GM18867 (cell line): ENCODE measurements around the gene CCDC183.
"Not testable (repeated sequence)": the region's sequence is repeated elsewhere in the genome, so short reads cannot be mapped to it uniquely, and the experiment has no call there.

Experiments
- ATAC-seq: cut with Tn5 transposase; IDR thresholded peaks from one replicate; pipeline ENCODE4 v1.9.1; 2021; ENCODE audit warnings: mild to moderate bottlenecking, moderate library complexity; ENCODE audit not compliant: unreplicated experiment

Gene CCDC183

DNA sequence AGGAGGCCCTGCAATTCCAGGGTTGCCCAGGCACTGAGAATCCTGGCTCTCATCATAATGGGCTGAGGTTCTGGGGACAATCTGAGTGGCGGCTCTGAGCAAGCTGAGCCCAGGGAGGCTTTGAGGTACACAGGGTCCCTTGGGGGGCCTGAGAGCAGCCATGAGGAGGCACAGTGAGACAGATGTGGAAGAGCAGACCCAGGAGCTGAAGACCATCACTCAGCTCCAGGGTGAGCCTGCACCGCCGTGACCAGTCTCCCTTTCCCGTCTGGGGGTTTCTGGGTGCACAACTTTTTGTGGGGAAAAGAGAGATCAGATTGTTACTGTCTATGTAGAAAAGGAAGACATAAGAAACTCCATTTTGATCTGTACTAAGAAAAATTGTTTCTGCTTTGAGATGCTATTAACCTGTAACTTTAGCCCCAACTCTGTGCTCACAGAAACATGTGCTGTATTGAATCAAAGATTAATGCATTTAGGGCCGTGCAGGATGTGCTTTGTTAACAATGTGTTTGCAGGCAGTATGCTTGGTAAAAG, at the start of gene CCDC183:
CCDC183 (plus strand) TSS at position 101 of the 537 bp plus-strand sequence; CDS start at position 161, 60 bp downstream.
- no peak for ATAC-seq

DNA sequence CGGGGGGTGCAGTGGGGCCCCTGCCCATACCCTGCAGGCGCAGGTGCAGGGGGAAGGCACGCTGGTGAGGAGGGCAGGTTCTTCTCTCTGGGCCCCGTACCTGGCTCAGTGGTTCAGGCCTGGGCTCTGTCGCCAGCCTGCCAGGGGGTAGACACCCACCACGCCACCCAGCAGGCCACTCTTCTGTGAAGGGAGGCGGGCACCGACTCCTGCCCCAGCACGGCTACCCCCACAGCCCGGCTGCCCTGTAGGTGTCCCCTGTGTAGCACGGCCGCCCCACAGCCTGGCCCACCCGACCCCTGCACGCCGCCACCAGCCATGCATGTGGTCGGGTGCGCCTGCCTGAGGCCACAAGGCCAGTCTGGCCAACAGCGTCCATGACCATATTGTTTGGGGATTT, 49.5 kb upstream of the CCDC183 start:
- no peak for ATAC-seq

DNA sequence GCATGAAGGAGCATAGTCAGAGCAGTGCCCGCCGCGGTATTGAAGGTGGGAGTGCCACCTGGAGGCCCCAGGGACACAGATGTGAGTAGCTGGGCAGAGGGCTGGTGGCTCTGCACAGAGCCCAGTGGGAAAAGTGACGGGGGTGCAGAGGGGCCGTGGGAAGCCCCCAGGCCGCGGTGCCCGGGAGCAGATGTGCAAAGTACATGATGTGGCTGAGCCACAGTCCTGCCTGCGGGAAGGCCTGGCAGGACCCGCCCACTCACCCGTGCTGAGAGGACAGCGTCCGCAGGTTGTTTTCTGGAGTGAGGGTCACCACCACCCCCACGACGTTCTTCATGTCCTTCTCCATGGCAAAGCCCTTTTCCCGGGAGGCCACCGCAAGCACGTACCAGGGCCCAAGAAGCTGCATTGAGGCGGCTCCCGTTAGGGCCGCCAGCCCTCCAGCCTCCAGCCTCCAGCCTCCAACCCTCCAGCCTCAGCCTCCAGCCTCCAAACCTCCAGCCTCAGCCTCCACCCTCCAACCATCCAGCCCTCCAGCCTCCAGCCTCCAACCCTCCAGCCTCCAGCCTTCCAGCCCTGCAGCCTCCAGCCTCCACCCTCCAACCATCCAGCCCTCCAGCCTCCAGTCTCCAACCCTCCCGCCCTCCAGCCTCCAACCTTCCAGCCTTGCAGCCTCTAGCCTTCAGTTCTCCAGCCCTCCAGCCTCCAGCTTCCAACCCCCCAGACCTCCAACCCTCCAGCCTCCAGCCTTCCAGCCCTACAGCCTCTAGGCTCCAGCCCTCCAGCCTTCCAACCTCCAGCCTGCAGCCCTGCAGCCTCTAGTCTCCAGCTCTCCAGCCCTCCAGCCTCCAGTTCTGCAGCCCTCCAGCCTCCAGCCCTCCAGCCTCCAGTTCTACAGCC, 48.7 kb upstream of the CCDC183 start:
- no peak for ATAC-seq

DNA sequence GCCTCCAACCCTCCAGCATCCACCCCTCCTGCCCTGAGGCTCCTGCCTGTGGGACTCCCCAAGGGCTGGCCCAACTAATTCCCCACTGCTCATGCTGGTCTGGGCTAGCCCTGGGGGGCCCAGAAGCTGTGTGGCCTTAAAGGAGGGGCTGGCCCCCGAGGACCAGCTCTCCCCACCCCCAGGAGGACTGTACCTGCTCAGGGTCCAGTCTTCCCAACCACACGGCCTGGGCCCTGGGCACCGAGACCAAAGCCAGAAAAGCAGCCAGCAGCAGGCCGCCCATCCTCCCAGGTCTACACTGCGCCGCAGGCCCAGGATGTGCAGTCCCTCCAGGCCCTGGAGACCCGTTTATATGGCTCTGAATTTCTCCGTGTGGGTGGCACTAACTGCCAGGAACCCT, 47.9 kb upstream of the CCDC183 start, which contains the start of gene LCN6:
LCN6 (minus strand) TSS at position 325 of the 400 bp plus-strand sequence; CDS start at position 283, 42 bp downstream.
- no peak for ATAC-seq

DNA sequence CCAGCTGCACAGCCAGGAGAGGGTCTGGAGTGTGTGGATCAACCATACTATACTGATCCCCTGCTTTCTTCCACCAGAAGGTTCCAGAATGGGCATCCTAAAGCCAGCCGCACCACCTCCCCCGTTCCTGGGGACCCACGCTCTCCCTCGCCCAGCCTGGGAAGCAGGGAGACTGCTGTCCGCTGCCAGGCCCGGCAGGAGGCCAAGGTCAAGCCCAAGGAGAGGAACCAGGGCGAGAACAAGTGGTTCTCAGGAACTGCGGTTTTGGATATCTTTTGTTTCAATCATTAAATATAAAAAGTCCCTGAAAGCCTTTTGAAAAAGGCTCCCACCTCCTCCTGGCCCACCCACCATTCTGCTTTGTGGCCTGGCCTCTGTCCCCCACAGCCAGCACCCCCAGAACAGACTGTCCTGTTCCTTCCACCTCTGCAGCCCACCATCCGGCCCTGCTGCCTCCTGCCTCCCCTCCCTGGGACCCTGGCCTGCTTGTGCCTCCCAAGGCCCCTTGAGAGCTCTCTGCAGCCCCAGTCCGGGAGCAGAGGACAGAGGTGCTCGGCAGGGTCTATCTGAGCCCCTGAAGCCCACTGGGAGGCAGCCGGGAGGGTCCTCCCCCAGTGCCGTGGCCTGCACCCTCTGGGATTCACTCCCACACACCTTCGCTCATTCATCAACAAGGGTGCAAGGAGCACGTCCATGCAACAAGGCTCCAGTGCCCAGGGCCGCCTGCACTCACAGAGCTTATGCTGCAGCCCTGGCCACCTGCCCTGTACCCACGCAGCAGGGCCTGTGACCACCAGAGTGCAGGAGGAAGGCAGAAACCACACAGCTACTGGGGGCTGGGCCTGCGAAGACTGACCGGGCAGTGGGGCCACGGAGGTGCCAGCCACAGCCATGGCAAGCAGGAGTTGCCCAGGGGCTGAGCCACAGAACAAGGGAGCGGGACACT, 47.2 kb upstream of the CCDC183 start:
- ATAC-seq = no peak

DNA sequence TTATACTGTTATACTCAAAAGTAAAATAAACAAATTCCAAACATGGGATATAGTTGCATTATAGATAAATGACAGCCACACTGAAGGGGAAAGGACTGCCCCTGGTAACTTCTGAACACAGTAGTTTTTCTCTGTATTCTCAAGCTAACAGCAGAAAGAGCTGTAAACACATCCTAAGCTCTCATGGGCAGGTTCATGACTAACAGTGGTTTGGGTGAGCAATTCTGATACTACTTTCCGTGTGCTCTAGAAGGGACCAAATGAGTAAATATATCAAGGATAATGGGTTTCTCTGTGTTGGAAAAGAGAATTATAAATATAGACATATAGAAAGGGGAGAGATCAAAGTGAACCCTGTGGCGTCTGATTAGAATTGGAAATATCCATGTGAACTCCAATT, 45.6 kb upstream of the CCDC183 start:
- ATAC-seq = no peak

DNA sequence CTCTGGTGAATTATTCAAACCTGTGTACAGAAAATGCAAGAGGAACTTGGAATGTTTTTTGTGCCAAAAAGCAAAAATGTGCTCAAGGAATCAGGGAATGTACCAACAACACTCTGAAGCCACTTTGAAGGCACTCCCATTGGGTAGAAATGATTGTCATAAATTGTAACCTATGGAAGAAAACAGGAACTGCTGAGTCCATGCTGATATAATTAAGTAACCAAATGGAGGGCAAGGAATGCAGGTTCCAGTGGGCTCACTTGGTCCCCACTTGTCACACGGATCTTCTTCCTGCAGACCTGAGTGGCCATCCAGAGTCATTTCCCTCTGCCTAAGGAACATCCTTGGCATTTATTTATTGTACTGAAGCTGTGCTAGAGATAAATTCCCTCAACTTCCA, 44.9 kb upstream of the CCDC183 start:
- no peak for ATAC-seq

DNA sequence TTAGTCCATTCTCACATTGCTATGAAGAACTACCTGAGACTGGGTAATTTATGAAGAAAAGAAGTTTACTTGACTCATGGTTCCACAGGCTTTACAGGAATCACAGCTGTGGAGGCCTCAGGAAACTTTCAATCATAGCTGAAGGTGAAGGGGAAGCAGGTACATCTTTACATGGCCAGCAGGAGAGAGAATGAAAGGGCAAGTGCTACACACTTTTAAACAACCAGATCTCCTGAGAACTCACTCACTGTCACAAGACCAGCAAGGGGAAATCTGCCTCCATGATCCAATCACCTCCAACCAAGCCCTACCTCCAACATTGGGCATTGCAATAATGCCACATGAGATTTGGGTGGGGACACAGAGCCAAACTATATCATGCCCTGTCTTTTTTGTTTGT, 44.3 kb upstream of the CCDC183 start:
- ATAC-seq = no peak

DNA sequence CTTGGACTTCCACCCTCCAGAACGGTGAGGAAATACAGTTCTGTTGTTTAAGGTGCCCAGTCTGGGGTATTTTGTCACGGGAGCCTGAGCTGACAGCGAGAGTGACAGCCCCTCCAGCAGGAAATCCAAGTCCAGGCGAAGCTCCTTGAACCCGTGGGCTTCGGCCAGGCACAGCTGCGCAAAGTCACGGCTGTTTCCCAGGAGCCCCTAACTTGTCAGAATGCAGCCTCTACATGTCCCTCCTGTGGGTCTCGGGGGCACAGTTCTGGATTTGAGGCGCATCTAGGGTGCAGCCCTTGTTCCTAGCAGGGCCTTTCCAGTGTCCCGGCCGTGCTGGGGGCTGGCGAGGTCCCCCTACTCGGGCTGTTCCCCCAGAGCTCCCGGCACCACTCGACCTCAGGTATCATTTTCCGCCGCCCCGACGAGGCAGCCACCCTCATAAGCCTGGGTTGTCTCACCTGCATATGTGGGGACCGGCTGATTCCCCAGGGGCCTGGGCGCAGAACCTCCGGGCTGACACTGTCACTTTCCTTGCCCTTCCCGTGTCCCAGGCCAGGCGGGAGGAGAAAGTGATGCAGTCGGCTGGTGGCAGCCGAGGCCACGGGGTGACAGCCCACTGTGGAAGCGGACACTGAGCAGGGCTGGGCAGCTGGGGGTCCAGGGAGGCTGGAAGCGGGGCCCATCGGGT, 42.6 kb upstream of the CCDC183 start:
- ATAC-seq = no peak

DNA sequence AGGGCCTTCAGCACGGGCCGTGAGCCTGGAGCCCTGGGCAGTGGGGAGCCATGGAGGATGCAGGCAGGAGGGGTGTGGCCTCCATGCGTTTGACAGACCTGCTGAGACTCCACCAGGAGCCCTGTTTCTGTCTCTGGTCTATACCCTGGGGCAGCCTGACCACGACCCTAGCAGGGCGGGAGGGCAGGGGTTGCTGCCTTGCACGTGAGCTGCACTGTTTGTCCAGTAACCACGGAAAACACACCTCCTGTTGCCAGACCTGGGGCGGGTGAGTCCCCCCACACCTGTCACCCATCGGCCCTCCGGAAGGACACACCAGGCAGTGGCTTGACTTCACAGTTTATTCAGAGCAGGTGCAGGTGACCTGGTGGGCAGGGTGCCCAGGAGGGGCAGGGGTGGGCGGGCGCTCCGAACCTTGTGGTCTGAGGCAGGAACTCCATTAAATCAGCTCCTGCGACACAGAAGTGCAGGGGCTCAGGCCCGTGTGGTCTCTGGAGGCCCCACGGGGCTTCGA, 42.0 kb upstream of the CCDC183 start:
- no peak for ATAC-seq

DNA sequence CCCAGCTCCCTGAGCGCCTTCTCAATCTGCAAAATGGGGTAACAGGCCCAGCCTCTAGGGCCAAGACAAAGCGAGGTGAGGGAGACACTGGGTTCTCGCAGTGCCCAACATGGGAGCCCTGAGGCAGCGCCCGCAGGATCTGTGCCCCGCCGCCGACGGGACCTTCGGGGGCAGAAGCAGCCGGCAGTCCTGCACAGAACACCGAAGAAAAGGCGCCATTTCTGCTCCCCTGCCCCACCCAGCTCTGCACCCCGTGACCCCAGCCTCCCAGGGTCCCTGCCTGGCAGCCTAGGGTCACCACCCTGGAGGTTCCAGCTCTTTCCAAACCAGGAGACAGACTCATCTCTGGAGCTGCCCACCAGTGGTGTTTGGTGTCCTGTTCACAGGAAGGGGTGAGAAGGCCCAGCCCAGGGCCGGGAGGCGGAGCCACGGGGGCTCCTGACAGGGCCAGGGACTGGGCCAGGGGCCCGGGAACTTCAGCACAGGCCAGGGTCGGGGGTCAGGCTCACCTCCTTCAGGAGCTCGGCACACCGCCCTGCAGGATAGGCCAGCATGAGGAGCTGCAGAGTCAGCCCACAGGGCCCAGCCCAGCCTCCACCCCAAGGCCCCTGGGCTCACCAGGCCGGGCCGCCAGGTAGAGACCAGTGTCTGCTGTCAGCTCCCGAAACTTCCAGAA, 41.4 kb upstream of the CCDC183 start:
- ATAC-seq = no peak

DNA sequence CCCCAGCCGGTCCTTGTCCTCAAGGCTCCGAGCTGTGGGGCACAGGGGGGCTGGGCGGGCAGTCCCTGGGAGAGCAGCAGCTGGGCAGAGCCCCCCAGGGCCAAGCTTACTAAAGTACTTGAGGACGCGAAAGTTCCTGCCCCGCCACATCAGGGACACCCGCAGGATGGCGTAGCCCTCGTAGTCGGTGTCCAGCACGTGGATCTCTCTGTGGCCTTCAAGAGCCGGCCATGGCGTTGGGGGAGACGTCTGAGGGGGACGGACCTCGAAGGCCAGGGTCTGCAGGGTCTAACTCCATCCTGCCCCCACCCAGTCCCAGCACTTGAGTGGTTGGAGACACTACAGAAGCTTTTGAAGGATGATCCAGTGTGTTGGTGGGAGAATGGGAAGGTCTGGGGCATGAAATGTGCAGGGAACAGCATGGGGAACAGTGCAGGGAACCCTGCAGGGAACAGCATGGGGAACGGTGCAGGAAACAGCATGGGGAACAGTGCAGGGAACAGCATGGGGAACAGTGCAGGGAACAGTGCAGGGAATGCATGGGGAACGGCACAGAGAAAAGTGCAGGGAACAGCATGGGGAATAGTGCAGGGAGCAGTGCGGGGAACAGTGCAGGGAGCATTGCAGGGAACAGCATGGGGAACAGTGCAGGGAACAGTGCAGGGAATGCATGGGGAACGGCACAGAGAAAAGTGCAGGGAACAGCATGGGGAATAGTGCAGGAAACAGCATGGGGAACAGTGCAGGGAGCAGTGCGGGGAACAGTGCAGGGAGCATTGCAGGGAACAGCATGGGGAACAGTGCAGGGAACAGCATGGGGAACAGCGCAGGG, 40.6 kb upstream of the CCDC183 start:
- not testable (repeated sequence) for ATAC-seq

DNA sequence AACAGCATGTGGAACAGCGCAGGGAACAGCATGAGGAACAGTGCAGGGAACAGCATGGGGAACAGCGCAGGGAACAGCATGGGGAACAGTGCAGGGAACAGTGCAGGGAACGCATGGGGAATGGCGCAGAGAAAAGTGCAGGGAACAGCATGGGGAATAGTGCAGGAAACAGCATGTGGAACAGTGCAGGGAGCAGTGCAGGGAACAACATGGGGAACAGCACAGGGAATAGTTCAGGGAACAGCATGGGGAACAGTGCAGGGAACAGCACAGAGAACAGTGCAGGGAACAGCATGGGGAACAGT, 40.1 kb upstream of the CCDC183 start:
- no peak for ATAC-seq

DNA sequence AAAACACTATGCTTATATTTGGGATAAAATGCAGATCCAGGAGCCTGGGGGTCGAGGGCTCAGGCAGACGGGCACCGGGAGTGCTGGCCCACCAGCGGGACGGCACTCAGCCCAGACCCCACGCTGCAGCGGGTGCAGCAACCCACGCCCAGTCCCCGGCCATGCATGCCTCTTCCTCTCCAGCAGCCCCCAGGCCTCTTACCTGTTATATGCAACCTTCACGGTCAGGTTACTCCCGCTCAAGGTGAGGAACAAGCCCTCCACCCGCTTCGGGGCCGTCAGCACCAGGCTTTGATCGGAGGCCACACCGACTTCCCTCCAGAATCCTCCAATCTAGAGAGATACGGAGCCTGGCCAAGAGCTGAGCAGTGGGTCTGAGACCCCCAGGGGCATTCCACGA, 39.3 kb upstream of the CCDC183 start:
- ATAC-seq = no peak

DNA sequence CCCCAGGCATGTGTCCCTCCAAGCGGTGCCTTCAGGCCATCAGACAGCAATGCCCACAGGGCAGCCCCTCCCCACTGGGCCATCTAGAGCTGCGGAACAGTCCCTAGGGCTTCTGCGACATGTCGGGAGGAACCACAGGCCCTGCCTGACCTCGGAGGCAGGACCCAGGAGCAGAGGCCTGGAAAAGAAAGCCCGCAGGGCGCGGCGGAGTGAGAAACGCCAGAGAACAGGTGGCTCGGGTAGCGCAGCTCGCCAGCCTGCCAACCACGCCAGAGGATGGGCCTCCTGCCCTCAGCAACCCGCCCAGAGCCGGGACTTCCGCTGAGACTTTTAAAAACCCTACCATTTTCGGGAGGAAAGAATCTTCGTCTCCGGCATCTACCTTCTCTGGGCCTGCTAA, 38.8 kb upstream of the CCDC183 start:
- ATAC-seq = no peak

DNA sequence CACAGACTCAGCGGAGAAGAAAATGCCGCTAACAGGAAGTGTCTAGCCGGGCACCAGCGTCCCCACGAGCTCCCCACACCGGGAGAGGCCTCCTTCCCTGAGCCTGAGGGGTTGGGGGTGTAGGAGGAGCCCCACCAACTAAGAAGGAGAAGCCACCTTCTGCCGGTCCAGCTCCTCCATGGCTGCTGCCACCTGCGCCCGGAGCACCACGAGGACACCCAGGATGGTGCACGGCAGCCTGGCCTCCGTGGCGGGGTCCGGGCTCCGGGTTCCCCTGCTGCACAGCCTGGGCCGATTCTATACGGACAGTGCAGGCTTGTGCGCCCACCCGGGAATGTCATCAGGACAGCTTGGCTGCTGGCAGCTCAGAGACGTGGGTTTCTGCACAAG, 38.4 kb upstream of the CCDC183 start:
- no peak for ATAC-seq

DNA sequence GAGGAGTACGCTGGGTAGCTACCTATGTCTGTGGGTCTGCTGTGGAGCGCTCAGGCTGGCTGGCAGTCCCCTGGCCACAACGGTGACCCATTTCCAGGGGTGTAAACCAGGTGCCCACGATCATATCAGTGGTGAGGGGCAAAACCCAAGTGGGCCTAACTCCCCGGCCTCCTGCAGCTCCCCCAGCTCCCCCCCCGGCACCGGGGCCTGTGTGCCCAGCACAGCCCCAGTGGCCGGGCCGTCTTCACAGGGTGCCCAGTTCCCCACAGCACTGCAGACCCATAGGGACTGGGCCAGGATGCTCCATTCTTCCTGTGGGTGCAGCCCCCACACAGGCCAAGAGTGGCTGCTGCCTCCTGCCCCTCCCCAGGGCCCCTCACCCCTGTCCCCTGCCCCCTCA, 37.1 kb upstream of the CCDC183 start:
- no peak for ATAC-seq

DNA sequence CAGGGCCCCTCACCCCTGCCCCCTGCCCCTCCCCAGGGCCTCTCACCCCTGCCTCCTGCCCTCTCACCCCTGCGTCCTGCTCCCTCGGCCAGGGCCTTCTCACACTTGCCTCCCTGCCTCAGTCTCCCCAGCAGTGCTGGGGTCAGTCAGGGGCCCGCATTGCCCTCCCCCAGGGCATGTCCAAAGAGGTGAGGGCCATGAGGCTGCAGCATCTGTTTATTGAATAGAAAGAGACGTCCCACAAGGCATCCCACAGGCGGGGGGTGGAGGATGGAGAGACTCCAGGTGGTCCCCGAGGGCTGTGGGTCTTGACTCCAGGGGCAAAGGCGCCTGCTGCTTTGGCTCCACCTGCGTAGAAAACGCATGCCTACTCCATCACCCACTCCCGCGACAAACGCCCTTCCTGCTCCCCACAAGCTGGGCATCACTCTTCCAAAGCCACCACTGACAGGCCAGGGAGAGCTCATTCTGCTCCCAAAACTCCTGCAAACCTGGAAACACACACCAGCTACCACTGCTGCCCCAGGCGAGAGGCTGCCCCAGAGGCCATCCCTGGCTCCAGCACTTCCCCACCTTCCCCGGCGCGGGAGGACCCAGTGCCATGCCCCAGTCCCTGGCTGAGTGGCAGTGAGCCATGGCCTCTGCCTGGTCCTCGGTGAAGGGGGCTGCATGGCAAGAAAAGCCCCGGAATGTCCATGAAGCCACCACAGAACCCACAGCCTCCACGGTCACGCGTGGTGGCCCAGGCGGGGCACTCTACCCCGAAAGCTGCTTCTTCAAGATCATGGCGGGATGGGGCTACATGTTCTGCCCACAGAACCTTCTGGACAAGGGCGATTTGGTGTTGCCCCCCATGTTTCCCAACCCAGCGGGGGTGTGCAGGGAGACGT, 36.5 kb upstream of the CCDC183 start:
- ATAC-seq = no peak
